COR-L47 (cell line): ENCODE data around the gene ASF1B.
"Not testable (repeated sequence)": the region's sequence is repeated elsewhere in the genome, so short reads cannot be mapped to it uniquely, and the experiment has no call there.

Experiments
- DNase-seq: peaks from one replicate; lab custom pipeline; 2025; lab: John Stamatoyannopoulos, UW

The ASF1B gene

GRCh38 chr19:14136509-14137281 lies at the start of gene ASF1B:
Gene ASF1B (minus strand): TSS chr19:14136589. CDS start chr19:14136456, 133 bp downstream.
- DNase-seq = peak; percentile 100

DNA sequence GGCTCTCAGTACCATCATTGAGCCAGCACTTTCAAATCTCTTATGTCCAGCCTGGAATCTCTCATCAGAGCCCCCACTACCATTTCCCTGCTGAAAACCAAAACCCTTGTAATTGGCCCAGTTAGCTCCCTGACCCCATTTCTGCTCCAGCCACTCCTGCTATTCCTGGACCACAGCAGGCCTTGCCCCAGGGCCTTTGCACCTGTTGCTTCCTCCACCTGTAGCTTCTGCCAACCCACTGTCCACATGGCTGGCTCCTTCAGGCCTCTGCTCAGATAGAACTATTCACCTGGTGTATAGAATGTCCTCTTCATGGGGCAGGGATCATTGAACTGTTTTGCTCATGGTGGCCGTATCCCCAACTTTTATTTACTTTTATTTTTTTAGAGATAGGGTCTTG lies 49.3 kb upstream of the ASF1B start:
- not testable (repeated sequence) for DNase-seq

- no peak for DNase-seq
Measured at GRCh38 chr19:14185158-14185557, 48.8 kb upstream of the ASF1B start.

DNA sequence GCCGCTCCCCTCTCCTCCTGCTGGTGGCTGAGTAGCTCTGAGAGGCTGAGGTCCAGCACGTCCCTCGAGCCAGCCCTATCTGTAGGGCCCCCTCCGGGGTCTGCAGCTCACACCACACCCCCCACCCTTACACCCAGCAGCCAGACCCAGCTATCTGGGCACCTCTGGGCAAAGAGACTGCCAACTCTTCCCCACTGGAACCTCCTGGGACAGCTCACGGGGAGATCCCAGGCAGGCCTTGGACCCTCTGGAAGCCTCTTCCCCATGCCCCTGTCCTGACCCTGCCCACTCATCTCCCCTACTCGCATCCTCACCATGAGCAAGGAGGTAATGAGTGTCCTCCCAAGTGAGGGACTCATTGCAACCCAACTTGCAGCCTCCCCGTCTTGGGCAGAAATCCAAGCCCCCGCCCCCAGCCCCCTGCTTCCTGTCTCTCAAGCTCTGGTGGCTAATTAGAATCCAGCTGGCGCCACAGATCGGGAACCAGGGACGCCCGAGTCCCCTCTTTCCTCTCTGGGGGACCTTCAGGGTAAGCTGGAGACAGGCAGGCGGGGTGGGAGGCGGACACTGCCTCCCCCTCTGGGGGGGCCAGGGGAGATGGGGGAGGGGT lies 47.5 kb upstream of the ASF1B start:
- DNase-seq = no peak

DNA sequence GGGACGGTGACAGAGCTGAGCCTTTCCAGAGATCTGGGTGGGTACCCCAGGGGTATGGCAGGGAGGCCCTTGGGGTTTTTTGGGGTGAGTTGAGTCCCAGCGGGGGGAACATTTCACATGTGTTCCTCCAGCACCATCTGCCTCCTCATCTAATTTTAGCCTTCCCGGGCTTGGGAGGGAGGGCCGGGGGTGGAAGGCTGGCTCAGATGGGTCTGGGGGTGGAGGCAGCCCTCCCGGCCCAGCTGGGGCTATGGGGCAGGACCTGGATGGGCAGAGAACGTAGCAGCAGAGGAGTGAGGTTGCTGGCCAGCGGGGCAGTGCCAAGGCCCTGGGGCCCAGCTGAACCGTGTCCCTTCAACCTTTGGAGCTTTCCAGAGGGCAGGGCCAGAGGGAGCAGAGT lies 46.1 kb upstream of the ASF1B start:
- DNase-seq = no peak

DNA sequence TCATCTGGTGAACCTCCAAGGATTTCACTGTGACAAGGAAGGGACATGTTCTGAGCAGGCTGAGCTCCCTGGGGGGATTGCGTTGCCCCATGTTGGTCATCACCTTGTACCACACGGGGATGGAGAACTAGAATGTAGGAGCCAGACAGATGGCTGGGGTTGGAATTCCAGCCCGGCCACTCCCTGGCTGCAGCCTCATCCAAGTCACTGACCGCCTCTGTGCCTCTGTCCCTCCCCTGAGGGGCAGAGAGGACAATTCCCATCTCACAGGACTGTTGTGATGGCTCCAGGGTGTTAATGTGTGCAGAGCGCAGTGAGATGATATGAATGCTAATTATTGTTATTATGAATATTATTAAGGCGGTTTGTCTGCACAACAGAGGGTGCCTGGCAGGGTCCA lies 45.5 kb upstream of the ASF1B start:
- no peak for DNase-seq

DNA sequence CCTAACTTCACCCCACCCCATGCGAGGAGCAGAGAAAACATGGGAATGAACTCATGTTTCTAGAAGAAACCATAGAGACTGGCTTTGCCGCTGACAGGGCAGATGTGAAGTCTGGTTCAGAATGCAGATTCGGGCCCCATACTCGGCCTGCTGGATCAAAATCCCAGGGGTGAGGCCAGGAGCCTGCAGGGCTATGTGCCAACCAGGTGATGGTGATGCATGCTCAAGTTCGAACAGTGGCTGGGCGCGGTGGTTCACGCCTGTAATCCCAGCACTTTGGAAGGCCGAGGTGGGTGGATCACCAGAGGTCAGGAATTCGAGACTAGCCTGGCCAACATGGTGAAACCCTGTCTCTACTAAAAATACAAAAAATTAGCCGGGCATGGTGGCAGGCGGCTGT lies 44.8 kb upstream of the ASF1B start:
- not testable (repeated sequence) for DNase-seq

DNA sequence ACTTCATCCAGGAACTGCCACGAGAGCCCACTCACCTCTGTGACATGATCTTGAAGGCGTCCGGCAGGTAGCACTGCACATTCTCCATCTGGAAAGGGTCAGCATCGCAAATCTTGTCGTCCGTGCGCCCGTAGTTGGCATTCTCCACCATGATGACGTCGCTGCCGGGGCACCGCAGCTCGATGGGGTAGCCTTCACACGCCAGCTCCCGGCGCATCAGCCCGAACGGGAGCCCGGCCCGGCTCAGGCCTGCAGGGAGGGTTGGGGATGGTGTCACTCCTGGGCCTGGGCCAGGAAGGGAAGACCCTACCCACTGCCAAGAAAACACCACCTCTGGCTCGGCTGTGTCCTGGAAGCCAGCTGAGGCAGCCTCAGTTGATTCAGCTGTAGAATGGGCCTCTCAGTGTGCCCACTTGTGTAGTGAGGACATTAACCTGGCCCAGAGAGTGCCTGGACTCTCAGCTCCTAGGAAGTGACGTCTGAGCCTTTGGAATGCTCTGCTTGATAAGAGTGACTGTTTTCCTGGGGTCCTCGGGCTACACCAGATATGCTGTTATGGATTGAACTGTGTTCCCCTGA lies 41.2 kb upstream of the ASF1B start:
- no peak for DNase-seq

GRCh38 chr19:14175351-14175792 lies 39.0 kb upstream of the ASF1B start:
- no peak for DNase-seq

DNA sequence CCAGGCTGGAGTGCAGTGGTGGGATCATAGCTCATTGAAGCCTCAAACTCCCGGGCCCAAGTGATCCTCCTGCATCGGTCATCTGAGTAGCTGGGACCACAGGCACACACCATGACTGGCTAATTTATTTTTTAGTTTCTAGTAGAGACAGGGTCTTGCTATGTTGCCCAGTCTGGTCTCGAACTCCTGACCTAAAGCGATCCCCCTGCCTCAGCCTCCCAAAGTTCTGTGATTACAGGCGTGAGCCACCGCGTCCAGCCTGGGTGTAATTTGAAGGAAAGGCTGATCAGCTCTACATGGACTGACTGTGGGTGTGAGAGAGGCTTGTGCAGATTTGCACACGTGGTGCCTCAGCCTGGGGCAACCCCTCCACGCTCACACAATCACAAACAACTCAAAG lies 38.5 kb upstream of the ASF1B start:
- DNase-seq = no peak

- DNase-seq = no peak
Measured at GRCh38 chr19:14168993-14169392, 32.6 kb upstream of the ASF1B start.

DNA sequence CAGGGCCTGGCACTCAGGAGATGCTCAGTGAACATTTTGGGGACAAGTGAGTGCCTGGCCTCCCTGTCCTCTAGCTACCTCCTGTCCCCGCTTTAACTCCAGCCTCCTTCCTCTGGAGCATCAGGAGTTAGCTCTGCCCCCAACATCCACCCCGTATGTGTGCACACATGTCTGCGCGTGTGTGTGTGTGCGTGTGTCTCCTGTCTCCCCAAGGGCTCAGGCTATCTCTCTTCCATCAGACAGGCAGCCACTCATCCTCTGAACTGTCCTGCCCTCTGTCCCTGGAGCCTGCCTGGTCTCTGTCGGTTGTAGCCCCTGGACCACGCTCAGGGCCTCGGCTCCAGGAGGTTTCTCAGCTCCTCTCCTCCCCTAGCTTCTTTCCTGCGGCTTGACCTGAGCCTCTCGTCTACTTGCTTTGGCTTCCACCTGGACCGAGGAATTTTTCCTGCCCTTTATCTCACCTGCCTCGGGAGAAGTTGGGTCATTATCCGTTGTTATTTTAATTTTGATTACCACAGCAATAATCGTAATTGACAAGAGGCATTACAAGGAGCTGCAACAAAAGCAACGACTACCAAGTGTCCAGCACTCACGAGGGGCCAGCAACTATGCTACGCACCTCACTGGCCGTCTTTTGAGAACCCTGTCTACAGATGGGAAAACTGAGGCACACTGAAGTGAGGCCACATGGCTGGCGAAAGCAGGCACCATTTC lies 32.0 kb upstream of the ASF1B start:
- DNase-seq = no peak

GRCh38 chr19:14167576-14168138 lies 31.3 kb upstream of the ASF1B start:
- no peak for DNase-seq

GRCh38 chr19:14166999-14167575 lies 30.7 kb upstream of the ASF1B start:
- no peak for DNase-seq

GRCh38 chr19:14165990-14166830 lies 29.8 kb upstream of the ASF1B start:
- no peak for DNase-seq

DNA sequence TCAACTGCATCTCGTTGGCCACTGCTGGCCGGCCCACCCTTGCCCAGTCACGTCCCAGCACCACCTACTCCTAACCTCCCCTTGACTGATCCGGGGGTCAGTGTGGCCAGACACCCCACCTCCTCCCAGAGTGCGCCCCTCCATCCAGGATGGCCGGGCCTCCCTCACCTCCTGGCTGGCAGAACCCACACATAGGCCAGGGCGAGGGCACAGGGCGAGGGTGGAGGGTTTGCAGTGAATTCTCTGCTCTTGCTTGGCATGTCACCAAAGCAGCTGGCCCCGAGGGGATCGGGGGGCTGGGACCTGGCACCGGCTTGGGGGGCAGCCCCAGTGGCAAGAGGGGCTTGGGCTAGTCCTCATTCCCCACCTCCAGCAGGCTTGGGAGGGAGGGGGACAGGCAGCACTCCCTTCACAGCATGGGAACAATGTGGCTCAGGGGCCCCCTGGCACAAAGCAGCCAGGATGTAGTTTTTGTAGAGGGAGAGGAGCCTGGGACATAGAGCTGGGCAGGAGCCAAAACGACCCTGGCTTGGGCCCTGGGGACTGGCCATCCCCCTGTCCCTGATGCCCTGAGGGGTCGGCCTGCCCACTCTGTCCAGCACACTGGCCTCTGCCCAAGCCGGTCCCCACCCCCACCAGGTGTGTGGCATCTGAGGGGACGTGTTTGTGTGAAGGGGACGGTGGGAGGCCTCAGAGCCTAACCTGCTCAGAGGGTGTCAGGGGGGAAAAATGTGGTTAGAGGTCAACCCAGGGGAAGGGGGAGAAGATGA lies 28.5 kb upstream of the ASF1B start:
- DNase-seq = no peak

DNA sequence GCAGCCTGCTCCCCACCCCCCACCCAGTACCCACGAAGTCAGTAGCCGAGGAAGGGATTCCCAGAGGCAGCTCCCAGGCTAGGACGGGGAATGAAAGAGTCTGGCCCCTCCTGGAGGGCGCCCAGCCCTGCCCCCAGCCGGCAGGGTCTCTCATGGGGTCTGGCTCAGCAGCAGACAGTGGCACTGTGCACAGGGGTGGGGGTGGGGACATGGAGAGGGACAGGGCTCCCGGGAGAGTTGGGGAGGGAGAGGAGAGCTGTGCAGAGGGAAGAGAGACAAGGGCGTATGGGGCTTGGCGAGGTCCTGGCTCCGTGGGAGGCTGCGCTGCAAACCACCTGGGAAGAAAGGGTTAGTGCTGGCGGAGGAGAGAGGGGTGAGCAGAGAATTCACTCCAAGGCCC lies 27.7 kb upstream of the ASF1B start:
- DNase-seq = no peak

DNA sequence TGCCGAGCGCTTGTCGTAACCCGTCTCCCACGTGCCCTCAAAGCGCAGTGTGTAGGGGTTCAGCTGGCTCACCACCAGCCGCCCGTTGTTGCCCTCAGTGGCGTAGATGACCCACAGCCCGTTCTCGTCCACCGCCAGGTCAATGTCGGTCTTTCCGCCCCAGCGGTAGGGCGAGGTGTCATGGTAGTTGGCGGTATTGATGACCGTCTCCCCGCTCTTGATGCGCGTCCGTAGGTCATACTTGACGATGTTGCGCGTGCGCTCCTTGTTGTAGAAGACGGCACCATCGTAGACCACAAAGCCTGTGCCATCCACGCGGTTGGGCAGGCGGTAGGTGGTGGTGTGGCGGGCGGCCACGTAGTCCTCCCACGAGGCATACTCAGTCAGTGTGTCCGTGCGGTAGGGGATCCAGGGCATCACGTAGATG lies 26.5 kb upstream of the ASF1B start:
- DNase-seq = no peak

- DNase-seq = no peak
Measured at GRCh38 chr19:14161305-14161704, 24.9 kb upstream of the ASF1B start.

- DNase-seq = no peak
Measured at GRCh38 chr19:14160017-14160703, 23.8 kb upstream of the ASF1B start.
